Measurements from ENCODE around the gene TGOLN2.
A peak's percentile ranks its signal among the peaks of the same experiment; 100 is the strongest.
"Not testable (repeated sequence)": the region's sequence is repeated elsewhere in the genome, so short reads cannot be mapped to it uniquely, and the experiment has no call there.

Gene TGOLN2

DNA sequence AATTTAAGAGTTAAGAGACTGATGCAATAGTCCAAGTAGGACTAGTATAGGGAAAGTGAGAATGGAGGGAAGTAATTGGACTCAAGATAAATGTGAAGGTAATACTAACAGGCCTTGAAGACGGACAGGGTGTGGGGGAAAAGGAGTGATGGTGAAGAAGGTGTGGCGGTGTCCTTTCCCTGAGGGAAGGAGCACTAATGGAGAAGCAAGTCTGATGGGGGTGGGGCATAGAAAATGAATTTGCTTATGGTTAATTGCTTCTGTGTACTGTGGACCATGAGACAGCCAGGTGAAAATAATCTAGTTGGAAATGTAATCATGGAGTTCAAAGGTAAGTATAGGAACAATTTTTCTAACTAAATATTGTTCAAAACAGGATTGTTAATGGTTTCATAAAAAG is 7.1 kb upstream of the TGOLN2 start:
- H3K4me3 ChIP-seq (ENCODE audit: low read depth, low read length) = no peak overlapping the region
- DNase-seq (ENCODE audit: low read depth) = no peak
- no peak for TF ChIP-seq CTCF (conservative IDR thresholded peaks at IDR 0.05; ENCODE audit: low read depth, low read length)

DNA sequence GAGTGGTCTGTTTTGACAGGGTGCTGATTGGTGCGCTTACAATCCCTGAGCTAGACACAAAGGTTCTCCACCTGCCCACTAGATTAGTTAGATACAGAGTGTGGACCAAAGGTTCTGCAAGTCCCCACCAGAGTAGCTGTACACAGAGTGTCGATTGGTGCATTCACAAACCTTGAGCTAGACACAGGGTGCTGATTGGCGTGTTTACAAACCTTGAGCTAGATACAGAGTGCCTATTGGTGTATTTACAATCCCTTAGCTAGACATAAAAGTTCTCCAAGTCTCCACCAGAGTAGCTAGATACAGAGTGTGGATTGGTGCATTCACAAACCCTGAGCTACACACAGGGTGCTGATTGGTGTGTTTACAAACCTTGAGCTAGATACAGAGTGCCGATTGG is 6.1 kb upstream of the TGOLN2 start:
- not testable (repeated sequence) for DNase-seq (ENCODE audit: low read depth); H3K4me3 ChIP-seq (ENCODE audit: low read depth, low read length)

GRCh38 chr2:85330839-85331636 is 3.2 kb upstream of the TGOLN2 start:
- no peak for DNase-seq (ENCODE audit: low read depth)
- no peak for TF ChIP-seq CTCF (conservative IDR thresholded peaks at IDR 0.05; ENCODE audit: low read depth, low read length)
- no peak overlapping the region for H3K4me3 ChIP-seq (ENCODE audit: low read depth, low read length)

- not testable (repeated sequence) for H3K4me3 ChIP-seq (ENCODE audit: low read depth, low read length); DNase-seq (ENCODE audit: low read depth)
Measured at GRCh38 chr2:85329701-85330100, 1.9 kb upstream of the TGOLN2 start.

- H3K4me3 ChIP-seq (ENCODE audit: low read depth, low read length) = no peak overlapping the region
- DNase-seq (ENCODE audit: low read depth) = no peak
- no peak for TF ChIP-seq CTCF (conservative IDR thresholded peaks at IDR 0.05; ENCODE audit: low read depth, low read length)
Measured at GRCh38 chr2:85329181-85329651, 1.4 kb upstream of the TGOLN2 start.

DNA sequence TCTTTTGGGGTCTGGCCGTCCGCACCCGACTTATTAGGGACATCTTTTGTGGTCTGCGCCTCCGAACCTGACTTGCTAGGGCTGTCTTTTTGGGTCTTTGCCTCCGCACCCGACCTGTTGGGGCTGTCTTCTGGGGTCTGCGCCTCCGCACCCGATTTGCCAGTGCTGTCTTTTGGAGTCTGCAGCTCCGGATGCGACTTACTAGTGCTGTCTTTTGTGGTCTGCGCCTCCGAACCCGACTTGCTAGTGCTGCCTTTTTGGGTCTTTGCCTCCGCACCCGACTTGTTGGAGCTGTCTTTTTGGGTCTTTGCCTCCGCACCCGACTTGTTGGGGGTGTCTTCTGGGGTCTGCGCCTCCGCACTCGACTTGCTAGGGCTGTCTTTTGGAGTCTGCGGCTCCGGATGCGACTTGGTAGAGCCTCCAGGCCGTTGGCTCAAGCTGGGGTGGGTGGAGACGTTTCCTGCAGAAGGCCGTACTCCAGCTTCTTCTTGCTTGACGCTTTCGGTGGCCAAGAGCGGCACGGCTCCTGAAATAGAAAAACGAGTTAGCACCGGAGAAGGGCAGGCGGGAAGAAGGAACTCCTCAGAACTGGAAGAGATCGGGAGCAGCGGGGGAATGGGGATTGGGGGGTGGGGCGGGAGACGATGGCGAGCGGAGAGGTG is 498 bp downstream of the TGOLN2 start:
- DNase-seq (ENCODE audit: low read depth) = peak; percentile 65

GRCh38 chr2:85326406-85327159 is 1.2 kb downstream of the TGOLN2 start:
- TF ChIP-seq CTCF (conservative IDR thresholded peaks at IDR 0.05; ENCODE audit: low read depth, low read length) = no peak
- H3K4me3 ChIP-seq (ENCODE audit: low read depth, low read length) = peak overlapping the region; percentile 91
- peak; percentile 30 for DNase-seq (ENCODE audit: low read depth)

More for the DNA sequence above, 498 bp downstream of the TGOLN2 start:
- no peak for TF ChIP-seq CTCF (conservative IDR thresholded peaks at IDR 0.05; ENCODE audit: low read depth, low read length)
- peak overlapping the region; percentile 91 for H3K4me3 ChIP-seq (ENCODE audit: low read depth, low read length)

All from choroid plexus epithelial cell (primary cell).